GM18861 (cell line): Measurements from ENCODE around the gene ZC3H10.
"Not testable (repeated sequence)": the region's sequence is repeated elsewhere in the genome, so short reads cannot be mapped to it uniquely, and the experiment has no call there.

ENCODE experiments used
- ATAC-seq: cut with Tn5 transposase; IDR thresholded peaks from one replicate; pipeline ENCODE4 v1.9.1; 2021; ENCODE audit not compliant: unreplicated experiment

ZC3H10 gene, protein sequence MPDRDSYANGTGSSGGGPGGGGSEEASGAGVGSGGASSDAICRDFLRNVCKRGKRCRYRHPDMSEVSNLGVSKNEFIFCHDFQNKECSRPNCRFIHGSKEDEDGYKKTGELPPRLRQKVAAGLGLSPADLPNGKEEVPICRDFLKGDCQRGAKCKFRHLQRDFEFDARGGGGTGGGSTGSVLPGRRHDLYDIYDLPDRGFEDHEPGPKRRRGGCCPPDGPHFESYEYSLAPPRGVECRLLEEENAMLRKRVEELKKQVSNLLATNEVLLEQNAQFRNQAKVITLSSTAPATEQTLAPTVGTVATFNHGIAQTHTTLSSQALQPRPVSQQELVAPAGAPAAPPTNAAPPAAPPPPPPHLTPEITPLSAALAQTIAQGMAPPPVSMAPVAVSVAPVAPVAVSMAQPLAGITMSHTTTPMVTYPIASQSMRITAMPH

DNA sequence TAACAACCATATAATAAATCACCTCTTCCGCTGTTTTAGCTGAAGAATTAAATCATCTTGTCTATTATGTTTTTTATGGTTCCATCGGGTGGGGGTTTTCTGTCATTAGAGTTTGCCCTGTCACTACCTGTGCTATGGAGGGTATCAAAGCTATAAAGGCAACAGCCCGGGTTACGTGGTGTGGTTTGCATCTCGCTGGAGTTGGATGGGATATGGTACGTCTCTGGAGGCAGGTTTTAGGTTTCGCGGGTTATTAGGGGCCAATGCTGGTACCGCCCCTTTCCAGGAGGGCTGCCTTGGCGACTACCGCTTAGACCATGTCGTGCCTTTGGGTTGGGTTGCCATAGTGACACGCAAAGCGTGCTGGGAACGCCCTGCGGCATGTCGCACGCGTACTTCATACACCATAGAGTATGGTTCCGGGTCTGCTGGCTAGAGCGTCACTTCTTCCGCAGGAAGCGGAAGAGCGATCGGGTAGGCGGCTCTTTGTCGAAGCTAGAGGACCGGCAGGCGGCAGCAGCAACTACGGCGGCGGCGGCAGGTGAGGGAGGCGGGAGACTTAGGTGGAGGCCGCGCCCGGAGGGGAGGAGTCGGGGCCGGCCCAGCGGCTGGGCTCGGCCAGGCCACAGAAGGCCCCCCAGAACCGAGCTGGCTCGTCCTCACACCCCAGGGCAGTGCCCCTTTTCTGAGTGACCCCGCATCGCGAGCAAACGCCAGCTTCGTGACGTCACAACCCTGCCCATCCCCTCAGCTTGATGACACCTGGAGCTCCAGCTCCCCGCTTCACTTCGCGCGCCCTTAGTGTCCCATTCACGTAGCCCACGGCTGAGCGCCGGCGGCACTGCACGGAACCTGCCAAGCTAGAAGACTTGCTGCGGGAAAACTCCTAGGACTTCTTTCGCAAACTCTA is at the start of gene ZC3H10:
TSS of gene ZC3H10 (plus strand) at position 489 of the 910 bp plus-strand sequence. CDS start 2,297 bp downstream, outside the sequence.
- peak; percentile 86 for ATAC-seq

DNA sequence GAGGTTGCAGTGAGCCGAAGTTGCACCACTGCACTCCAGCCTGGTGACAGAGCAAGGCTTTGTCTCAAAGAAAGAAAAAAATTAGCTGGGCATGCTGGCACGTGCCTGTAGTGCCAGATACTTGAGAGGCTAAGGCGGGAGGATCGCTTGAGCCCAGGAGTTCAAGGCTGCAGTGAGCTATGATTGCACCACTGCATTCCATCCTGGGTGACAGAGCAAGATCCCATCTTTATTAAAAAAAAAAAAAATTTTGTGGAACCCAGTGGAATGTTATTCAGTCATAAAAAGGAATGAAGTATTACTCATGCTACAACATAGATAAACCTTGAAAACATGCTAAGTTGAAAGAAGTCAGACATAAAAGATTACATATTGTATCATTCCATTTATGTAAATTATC is 46.4 kb upstream of the ZC3H10 start:
- ATAC-seq, result no peak

DNA sequence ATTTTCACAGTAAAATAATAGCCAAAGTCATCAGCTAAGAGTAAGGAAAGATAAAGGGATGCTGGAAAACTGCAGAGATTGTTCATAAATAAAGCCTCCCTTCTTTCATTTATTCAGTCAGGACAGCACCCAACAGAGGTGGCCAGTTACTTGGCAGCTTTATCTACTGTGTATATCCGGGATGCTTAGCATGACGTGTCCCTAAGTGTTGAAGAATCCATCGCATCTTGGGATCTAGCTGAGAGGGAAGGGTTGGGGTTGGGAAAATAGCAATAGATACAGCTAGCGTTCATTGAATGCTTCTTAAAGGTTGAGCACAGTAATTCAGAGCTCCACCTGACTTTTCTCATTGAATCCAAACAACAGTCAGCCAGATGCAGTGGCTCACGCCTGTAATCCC is 43.7 kb upstream of the ZC3H10 start:
- ATAC-seq, result no peak

DNA sequence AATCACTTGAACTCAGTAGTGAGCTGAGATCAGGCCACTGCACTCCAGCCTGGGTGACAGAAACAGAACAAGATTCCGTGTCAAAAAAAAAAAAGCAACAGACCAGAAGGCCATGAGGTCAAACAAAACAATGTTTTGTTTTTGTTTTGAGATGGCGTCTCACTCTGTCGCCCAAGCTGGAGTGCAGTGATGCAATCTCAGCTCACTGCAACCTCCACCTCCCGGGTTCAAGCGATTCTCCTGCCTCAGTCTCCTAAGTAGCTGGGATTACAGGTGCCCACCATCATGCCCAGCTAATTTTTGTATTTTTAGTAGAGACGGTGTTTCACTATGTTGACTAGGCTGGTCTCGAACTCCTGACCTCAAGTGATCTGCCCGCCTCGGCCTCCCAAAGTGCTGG is 40.1 kb upstream of the ZC3H10 start:
- not testable (repeated sequence) for ATAC-seq

DNA sequence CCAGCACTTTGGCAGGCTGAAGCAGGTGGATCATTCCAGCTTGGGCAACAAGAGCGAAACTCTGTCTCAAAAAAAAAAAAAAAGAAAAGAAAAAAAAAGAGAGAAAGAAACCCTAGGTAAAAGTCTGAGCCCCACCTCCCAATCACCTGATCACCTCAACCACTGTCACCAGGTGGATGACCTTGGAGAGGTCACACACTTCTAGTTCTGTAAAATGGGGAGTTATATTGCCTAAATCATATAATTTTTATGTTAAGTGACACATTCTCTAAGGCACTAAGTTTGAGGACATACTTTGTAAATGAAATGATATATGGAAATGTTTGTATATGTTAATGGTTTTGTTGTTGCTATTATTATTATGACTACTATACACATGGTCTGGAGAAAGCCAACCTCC is 39.6 kb upstream of the ZC3H10 start:
- no peak for ATAC-seq

DNA sequence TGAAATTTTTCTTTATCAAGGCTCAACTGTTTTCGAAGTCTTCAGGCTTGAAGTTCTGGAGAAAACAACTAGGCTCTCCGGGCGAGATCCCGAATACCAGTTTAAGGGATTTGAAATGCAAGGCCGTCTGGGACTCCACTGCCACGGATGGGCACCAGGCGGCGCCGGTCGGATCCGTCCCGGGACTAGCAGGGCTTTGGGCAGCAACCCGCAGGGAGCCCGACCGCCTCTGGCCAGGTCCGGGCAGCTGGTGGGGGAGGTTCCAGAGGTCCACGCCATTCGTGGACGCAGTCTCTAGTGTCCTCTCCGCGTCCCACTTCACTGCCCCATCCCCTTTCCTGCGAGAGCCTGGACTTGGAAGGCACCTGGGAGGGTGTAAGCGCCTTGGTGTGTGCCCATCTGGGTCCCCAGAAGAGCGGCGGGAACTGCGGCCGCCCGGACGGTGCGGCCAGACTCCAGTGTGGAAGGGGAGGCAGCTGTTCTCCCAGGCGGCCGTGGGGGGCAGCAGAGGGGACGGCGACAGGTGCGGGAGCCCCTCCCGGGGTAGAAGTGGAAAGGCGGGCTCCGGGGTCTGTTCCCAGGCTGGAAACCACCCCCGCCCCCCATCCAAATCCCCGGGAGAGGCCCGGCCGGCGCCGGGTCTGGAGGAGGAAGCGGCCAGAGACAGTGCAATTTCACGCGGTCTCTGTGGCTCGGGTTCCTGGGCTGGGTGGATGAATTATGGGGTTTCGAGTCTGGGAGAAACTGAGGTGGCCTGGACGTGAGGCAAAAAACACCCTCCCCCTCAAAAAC is 38.9 kb upstream of the ZC3H10 start:
- no peak for ATAC-seq

DNA sequence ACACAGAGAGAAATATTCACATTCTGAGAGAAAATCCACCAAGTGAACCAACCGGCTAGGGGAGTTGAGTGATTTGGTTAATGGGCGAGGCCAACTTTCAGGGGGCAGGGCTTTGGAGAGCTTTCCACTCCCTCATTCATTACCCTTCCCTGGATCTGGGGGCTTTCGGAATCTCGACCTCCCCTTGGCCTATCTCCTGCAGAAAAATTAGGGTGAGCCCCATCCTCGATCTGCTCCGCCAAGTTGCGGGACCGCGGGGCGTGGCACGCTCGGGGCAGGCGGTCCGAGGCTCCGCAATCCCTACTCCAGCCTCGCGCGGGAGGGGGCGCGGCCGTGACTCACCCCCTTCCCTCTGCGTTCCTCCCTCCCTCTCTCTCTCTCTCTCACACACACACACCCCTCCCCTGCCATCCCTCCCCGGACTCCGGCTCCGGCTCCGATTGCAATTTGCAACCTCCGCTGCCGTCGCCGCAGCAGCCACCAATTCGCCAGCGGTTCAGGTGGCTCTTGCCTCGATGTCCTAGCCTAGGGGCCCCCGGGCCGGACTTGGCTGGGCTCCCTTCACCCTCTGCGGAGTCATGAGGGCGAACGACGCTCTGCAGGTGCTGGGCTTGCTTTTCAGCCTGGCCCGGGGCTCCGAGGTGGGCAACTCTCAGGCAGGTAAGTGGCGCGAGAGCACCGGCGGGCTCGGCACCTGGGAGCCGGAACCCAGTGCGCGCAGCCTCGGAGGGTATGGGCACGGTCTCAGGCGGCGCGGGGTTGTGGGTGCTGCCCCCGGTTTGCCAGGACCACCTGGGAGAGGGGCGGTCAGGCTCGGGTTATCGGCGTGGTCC is 38.1 kb upstream of the ZC3H10 start, which contains the start of gene ERBB3:
TSS of gene ERBB3 (plus strand) at position 443 of the 833 bp plus-strand sequence. CDS start at position 579, 136 bp downstream.
- ATAC-seq, result no peak

DNA sequence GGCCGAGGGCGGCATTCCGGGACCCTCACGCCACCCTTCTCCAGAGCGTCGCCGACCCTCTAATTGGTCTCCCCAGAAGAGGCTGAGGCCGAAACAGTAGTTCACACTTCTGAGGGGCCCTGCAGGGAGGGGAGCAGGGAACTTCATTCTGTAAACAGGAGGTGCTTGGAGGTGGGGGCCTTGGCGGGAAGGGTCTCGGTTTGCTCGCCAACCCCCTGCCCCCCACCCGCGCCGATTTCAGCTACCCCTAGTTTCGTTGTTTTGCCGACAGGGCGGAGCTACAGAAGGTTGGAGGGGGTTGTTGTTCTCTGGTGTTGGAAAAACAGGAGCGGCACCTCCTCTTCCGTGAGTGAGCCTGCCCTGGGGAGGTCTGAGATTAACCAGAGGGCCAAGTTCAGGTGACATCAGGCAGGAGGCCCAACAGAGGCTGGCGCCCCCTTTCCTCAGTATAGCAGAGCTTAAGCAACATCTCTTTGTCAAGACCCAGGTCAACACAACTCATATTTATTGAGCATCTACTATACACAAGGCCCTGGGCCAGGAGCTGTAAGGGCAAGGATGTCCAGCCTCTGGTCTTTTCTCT is 37.4 kb upstream of the ZC3H10 start:
- ATAC-seq, result no peak

DNA sequence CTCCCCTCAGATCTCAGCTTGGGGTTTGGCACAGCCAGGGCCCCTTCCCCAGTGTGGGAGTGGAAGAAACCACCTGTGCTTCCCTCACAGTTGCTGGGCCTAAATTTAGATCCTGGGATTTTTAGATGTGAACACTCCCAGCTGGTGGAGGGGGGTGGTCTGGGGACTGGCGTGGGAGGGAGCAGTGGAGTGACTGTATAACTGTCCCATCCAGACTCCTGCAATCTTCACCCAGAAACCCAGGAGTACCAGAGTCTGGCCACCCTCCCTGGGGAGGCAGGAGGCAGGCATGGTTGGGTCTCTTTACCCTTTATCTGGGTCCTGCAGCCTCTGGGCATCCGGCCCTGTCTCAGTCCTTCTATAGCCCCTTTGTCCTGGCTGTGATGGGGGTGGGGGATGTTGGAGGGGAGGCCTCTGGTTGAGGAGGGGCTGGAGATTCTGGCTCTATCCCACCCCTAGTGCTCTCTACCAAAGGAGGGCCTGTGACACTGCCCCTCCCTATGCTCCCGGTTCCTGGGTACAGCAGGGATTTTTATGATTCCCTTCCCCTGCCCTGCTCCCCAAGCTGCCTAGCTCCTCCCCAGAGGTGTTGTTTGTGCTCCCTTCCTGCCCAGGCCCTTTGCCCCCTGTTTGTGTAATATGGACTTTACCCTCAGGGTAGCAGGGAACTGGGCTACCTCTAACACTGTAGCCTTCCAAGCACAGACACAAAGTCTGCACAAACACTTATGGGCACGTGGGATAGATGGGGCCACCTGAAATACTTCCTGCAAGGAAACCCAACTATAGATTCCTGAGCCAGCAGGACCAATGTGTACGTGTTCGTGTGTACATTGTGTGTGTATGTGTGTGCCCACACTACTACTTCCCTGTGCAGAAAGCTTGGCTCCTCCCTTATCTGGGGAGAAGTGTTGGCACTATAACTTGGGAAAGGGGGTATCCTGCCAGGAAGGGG is 36.4 kb upstream of the ZC3H10 start:
- no peak for ATAC-seq

DNA sequence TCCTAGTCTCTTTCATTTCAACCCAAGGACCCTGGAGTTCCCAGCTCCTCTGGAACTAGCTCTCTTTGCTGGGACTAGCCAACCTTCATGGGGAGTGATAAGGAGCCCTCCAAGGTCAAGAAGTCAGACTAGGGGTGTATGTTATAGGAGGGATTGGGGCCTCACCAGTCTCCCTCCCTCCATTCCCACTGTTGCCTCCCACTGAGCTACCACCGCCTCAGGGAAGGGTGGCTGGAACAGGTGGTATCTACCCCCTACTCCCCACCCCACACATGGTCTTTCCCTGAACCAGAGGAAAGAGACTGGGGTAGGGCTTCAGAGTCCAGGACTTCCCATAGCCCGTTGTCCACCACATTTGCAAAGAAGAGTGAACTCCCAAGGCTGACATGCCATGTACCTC is 35.7 kb upstream of the ZC3H10 start:
- ATAC-seq, result no peak

DNA sequence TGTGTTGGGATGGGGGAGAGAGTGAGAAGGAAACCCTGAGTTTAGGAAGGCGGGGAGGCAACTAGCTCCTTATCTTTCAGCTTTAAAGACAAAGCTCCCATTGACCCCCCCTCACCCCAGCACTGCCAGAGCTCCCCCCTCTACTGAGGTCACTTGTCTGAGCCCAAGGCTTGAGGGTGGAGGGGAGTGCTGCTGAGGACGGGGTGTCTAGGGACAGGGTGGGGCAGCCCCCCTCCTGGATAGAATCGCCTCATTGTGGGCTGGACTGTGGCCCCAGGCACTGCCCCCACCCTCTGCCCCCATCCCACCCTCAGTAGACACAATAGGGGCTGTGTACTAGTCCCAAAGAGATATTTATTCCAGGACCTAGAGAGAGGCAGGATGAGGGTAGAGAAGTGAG is 35.1 kb upstream of the ZC3H10 start:
- no peak for ATAC-seq

DNA sequence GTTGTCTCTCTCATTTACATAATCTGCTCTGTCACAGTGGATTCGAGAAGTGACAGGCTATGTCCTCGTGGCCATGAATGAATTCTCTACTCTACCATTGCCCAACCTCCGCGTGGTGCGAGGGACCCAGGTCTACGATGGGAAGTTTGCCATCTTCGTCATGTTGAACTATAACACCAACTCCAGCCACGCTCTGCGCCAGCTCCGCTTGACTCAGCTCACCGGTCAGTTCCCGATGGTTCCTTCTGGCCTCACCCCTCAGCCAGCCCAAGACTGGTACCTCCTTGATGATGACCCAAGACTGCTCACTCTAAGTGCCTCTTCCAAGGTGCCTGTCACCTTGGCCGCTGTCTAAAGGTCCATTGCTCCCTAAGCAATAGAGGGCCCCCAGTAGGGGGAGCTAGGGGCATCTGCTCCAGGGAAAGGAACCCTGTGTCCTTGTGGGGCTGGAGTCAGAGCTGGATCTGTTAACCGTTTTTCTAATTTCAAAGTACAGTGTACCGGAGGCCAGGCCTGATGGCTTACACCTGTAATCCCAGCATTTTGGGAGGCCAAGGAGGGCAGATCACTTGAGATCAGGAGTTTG is 33.0 kb upstream of the ZC3H10 start:
- ATAC-seq, result no peak

DNA sequence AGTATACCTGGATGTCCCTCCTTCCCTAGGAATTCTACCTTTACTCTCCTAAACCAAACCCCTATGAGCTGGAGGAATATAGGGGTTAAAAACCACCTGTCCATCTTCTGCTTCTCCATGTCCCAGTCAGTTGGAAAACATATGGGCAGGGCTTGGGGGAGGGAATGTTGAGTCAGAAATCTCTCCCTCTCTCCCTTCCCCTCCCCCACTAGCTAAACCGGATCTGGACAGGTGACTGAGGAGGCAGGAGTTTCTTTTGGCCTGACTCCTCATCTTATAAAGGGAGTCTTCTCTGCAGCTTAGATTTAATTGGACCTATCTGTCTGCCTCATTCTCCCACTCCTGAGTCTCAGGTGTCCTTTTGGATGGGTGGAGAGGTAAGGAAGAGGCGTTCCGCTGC is 32.0 kb upstream of the ZC3H10 start:
- ATAC-seq, result no peak

DNA sequence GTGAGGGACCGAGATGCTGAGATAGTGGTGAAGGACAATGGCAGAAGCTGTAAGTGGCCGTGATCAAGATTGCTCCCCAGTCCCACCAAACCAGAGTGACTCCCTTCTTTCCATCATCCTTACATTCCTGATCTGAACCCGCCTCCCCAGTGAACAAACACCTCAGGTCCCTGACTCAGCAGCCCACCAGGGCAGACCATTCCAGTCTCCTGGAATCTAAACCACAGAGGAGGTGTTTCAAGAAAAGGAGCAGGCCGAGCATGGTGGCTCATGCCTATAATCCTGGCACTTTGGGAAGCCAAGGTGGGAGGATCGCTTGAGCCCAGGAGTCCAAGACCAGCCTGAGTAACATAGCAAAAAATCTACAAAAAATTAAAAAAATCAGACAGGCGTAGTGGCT is 31.5 kb upstream of the ZC3H10 start:
- no peak for ATAC-seq

DNA sequence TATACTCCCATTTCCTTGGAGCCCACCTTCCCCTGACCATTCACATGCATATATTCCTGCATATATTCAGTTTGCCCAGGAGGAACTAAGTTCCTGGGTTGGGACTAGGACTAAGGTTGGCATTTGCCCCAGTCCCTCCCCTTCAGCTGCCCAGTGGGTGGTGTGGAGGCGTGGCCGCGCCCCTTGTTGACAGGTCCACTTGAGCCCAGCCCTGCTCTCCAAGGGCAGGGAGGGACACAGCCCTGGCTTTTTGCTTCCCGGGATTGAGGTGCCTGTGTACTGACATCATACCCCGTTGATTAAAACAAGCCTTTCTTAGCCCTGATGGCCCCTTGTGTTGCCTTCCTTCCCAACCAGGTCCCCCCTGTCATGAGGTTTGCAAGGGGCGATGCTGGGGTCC is 30.8 kb upstream of the ZC3H10 start:
- ATAC-seq, result no peak

DNA sequence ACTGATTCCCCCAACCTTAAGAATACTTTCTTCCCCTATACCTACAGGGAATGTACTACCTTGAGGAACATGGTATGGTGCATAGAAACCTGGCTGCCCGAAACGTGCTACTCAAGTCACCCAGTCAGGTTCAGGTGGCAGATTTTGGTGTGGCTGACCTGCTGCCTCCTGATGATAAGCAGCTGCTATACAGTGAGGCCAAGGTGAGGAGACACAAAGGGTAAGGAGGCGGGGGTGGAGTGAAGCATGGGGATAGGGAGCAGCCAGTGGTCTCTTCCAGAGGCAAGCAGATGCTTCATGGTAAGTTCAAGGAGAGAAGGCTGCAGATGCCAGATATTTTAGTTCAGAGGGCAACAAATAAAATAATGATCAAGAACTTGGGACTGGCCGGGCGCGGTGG is 20.3 kb upstream of the ZC3H10 start:
- no peak for ATAC-seq

DNA sequence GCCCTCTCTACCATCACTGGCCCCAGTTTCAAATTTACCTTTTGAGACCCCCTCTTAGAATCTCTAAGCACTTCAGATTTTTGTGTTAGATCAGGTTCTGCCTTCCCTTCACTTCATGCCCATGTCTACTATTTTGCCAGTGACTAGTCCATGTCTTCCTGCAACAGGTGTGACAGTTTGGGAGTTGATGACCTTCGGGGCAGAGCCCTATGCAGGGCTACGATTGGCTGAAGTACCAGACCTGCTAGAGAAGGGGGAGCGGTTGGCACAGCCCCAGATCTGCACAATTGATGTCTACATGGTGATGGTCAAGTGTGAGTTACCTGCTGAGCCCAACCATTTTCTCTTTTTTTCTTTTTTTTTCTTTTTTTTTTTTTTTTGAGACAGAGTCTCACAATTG is 19.5 kb upstream of the ZC3H10 start:
- no peak for ATAC-seq

DNA sequence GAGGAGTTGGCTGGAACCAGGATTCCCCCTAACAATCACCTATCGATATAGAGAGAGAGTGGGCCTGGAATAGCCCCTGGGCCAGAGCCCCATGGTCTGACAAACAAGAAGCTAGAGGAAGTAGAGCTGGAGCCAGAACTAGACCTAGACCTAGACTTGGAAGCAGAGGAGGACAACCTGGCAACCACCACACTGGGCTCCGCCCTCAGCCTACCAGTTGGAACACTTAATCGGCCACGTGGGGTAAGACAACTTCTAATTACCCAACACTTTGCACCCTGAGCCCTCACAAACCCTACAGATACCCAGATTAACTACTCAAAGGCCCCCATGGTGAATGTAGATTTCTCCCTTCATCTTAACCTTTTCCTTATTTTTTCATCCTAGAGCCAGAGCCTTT is 18.3 kb upstream of the ZC3H10 start:
- no peak for ATAC-seq
